ENCODE results near the gene CPM.

DNA sequence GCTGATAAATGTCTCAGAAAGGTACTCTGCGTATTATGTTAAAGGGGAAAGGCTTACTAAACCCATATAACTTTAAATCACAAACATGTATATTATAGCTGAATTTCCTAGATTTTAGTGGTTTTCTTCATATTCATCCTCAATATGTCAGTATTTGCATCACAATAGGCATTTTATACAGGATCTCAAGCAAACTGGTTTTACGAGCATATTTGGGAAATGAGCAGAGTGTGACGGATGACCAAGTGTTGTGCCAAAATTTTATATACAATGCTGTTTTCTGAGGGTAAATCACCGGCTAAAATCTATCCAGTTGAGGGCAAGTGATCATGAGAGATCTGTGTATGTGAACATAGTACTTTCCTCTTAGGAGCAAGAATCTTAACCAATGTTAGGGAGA lies 8.4 kb downstream of the CPM start:
- TF ChIP-seq, protein P1, sequence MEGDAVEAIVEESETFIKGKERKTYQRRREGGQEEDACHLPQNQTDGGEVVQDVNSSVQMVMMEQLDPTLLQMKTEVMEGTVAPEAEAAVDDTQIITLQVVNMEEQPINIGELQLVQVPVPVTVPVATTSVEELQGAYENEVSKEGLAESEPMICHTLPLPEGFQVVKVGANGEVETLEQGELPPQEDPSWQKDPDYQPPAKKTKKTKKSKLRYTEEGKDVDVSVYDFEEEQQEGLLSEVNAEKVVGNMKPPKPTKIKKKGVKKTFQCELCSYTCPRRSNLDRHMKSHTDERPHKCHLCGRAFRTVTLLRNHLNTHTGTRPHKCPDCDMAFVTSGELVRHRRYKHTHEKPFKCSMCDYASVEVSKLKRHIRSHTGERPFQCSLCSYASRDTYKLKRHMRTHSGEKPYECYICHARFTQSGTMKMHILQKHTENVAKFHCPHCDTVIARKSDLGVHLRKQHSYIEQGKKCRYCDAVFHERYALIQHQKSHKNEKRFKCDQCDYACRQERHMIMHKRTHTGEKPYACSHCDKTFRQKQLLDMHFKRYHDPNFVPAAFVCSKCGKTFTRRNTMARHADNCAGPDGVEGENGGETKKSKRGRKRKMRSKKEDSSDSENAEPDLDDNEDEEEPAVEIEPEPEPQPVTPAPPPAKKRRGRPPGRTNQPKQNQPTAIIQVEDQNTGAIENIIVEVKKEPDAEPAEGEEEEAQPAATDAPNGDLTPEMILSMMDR (IDR thresholded peaks at IDR 0.05): no peak
- no peak for TF ChIP-seq POLR2A (IDR thresholded peaks at IDR 0.05)

Data from Peyer's patch (tissue), 4 donors.